Right cardiac atrium (tissue), 5 donors: Measurements from ENCODE around the gene PARVA. TPM values are rescaled to one million over a fixed set of nuclear protein-coding genes. Genes with fewer than 3 reads are reported as not detected.

ENCODE experiments used
- ATAC-seq, 2 donors: fragments of 200-7000 bp; cut with Tn5 transposase; one replicate each; pipeline versions ENCODE4 v1.8.0 to v1.9.1; 2020; ENCODE audit warnings: moderate library complexity in 2 of 2, mild to moderate bottlenecking in 1 of 2
- DNase-seq, 3 donors: peaks; one replicate each; pipeline ENCODE4 v3.0.0-alpha.2; 2020
- H3K27ac ChIP-seq: one replicate; pipeline ENCODE4 v1.5.1; 2013; ENCODE audit warnings: mild to moderate bottlenecking, low read length, control low read depth, moderate library complexity
- H3K27me3 ChIP-seq: one replicate; pipeline ENCODE4 v1.6.1; 2013; ENCODE audit not compliant: control insufficient read depth, insufficient read depth
- H3K4me1 ChIP-seq: one replicate; pipeline ENCODE4 v1.6.1; 2013; ENCODE audit warnings: low read length; ENCODE audit not compliant: control insufficient read depth, insufficient read depth
- H3K4me3 ChIP-seq: one replicate; pipeline ENCODE4 v1.5.1; 2013; ENCODE audit warnings: low read length, control low read depth
- H3K9me3 ChIP-seq: one replicate; pipeline ENCODE4 v1.6.1; 2013; ENCODE audit warnings: low read length; ENCODE audit not compliant: control insufficient read depth
- WGBS: extraction: QIAGEN DNeasy Blood & Tissue Kit; methylation state at CpG from one replicate; pipeline ENCODE4 v1.1.7; 2013; 5-methylcytosine and 5-hydroxymethylcytosine counted together
- intact Hi-C, 4 donors: fragments of 100-400 bp; cut with DNase I; formaldehyde crosslinking; loops; one replicate each; pipeline versions ENCODE4 v1.11.0 to v1.14.0; 2022 to 2023
- polyA plus RNA-seq: library from polyadenylated mRNA; stranded (reverse); fragments of 200-250 nt; gene quantifications from one replicate; pipeline ENCODE4 v1.2.3, GENCODE V29; 2013
- total RNA-seq, 4 donors: library from RNA; stranded (reverse); fragmentation: NEBNext Ultra II Directional; extraction: Animal tissue kit (Norgen Biotek cat#: 25700); gene quantifications; one replicate each; pipeline ENCODE4 v1.2.1, GENCODE V29; 2021
- donor health status: healthy with polysubstance abuse.
- donor health status: DM: no; HTN: yes; CAD: no.
- donor health status: DM: no; HTN: no; CAD: no.
- donor health status: DM: no; HTN: yes; CAD: no; lungs with severe emphysema.
- donor health status: DM: yes; HTN: yes; CAD: no.

Gene PARVA
- total and polyA plus RNA-seq, 5 donors: 30.6 to 116 (median 71.2) TPM

GRCh38 chr11:12482839-12483238 lies 105.5 kb downstream of the PARVA start:
- peaks cover 11% of the 10 kb centered on the region for H3K4me1 ChIP-seq
- intact Hi-C loops: loop anchor here in 2 of 4 donors (10.0 kb wide), 1 partner anchor 68 kb away; no protein-coding TSS in a partner anchor

GRCh38 chr11:12483604-12484003 lies 106.2 kb downstream of the PARVA start:
- H3K4me1 ChIP-seq: peaks cover 11% of the 10 kb centered on the region
- no peaks in the 10 kb centered on the region for H3K9me3 ChIP-seq
- H3K4me3 ChIP-seq: no peak overlapping the region
- ATAC-seq: peak; percentile 56 to 65
- WGBS: 43% methylated on average over 5 of the region's 5 CpGs
- no peaks in the 10 kb centered on the region for H3K27me3 ChIP-seq
- DNase-seq: peak in 2 of 3 donors; percentile 24 to 51
- peak overlapping the region; percentile 43 for H3K27ac ChIP-seq
- intact Hi-C loops: loop anchor here in 2 of 4 donors (10.0 kb wide), 1 partner anchor 69 kb away; no protein-coding TSS in a partner anchor

More at GRCh38 chr11:12482839-12483238, 105.5 kb downstream of the PARVA start:
- no peaks in the 10 kb centered on the region for H3K9me3 ChIP-seq
- DNase-seq (no peak), ATAC-seq (peak; percentile 26 to 40)
- H3K4me3 ChIP-seq: no peak overlapping the region
- no peaks in the 10 kb centered on the region for H3K27me3 ChIP-seq
- 76% methylated on average over 2 of the region's 2 CpGs for WGBS
- H3K27ac ChIP-seq: peak overlapping the region; percentile 43

GRCh38 chr11:12485328-12485727 lies 108.0 kb downstream of the PARVA start:
- intact Hi-C loops: loop anchor here in 2 of 4 donors (10.0 kb wide), 1 partner anchor 71 kb away; no protein-coding TSS in a partner anchor
- H3K9me3 ChIP-seq: no peaks in the 10 kb centered on the region
- H3K4me3 ChIP-seq: no peak overlapping the region
- DNase-seq: no peak
- H3K27me3 ChIP-seq: no peaks in the 10 kb centered on the region
- peaks cover 11% of the 10 kb centered on the region for H3K4me1 ChIP-seq
- 85% methylated on average over 1 of the region's 1 CpG for WGBS
- ATAC-seq: no peak
- no peak overlapping the region for H3K27ac ChIP-seq

- no peaks in the 10 kb centered on the region for H3K9me3 ChIP-seq
- 94% methylated on average over 1 of the region's 1 CpG for WGBS
- intact Hi-C loops: loop anchor here in 2 of 4 donors (10.0 kb wide), 1 partner anchor 75 kb away; no protein-coding TSS in a partner anchor
- ATAC-seq: no peak
- peaks cover 1% of the 10 kb centered on the region for H3K4me1 ChIP-seq
- no peaks in the 10 kb centered on the region for H3K27me3 ChIP-seq
- no peak overlapping the region for H3K4me3 ChIP-seq
- no peak overlapping the region for H3K27ac ChIP-seq
- DNase-seq: no peak
Observed at GRCh38 chr11:12489246-12489772, 111.9 kb downstream of the PARVA start.

GRCh38 chr11:12494699-12495098 lies 117.3 kb downstream of the PARVA start:
- no peaks in the 10 kb centered on the region for H3K9me3 ChIP-seq
- intact Hi-C loops: loop anchor here in 1 of 4 donors (10.0 kb wide), 1 partner anchor 170 kb away; no protein-coding TSS in a partner anchor

GRCh38 chr11:12496181-12497025 lies 119.0 kb downstream of the PARVA start:
- intact Hi-C loops: loop anchor here in 1 of 4 donors (10.0 kb wide), 1 partner anchor 172 kb away; no protein-coding TSS in a partner anchor
- no peak for DNase-seq

More at GRCh38 chr11:12494699-12495098, 117.3 kb downstream of the PARVA start:
- Histone ChIP-seq H3K4me3 (no peak overlapping the region), H3K27ac (no peak overlapping the region), H3K4me1 (peaks cover 1% of the 10 kb centered on the region), H3K27me3 (no peaks in the 10 kb centered on the region)
- DNase-seq (no peak), ATAC-seq (no peak)

GRCh38 chr11:12497431-12497830 lies 120.1 kb downstream of the PARVA start:
- intact Hi-C loops: loop anchor here in 1 of 4 donors (10.0 kb wide), 1 partner anchor 173 kb away; no protein-coding TSS in a partner anchor

More at GRCh38 chr11:12496181-12497025, 119.0 kb downstream of the PARVA start:
- 70% methylated on average over 6 of the region's 6 CpGs for WGBS
- H3K27ac ChIP-seq: no peak overlapping the region
- H3K27me3 ChIP-seq: no peaks in the 10 kb centered on the region
- peaks cover 1% of the 10 kb centered on the region for H3K4me1 ChIP-seq
- no peak overlapping the region for H3K4me3 ChIP-seq
- ATAC-seq: no peak
- H3K9me3 ChIP-seq: no peaks in the 10 kb centered on the region

GRCh38 chr11:12499071-12499470 lies 121.7 kb downstream of the PARVA start:
- no peak overlapping the region for H3K4me3 ChIP-seq
- DNase-seq (no peak), ATAC-seq (no peak)
- no peaks in the 10 kb centered on the region for H3K27me3 ChIP-seq
- intact Hi-C loops: loop anchor here in 1 of 4 donors (10.0 kb wide), 1 partner anchor 174 kb away; no protein-coding TSS in a partner anchor
- peaks cover 6% of the 10 kb centered on the region for H3K4me1 ChIP-seq
- 96% methylated on average over 3 of the region's 3 CpGs for WGBS
- no peak overlapping the region for H3K27ac ChIP-seq
- H3K9me3 ChIP-seq: no peaks in the 10 kb centered on the region

More at GRCh38 chr11:12497431-12497830, 120.1 kb downstream of the PARVA start:
- Histone ChIP-seq H3K27ac (no peak overlapping the region), H3K4me1 (peaks cover 1% of the 10 kb centered on the region), H3K4me3 (no peak overlapping the region), H3K27me3 (no peaks in the 10 kb centered on the region), H3K9me3 (no peaks in the 10 kb centered on the region)
- ATAC-seq (no peak), DNase-seq (no peak)
- WGBS: 83% methylated on average over 7 of the region's 7 CpGs

- H3K4me3 ChIP-seq: no peak overlapping the region
- DNase-seq (no peak), ATAC-seq (no peak)
- H3K27ac ChIP-seq: no peak overlapping the region
- H3K4me1 ChIP-seq: peaks cover 8% of the 10 kb centered on the region
- intact Hi-C loops: no loop called here
- H3K9me3 ChIP-seq: no peaks in the 10 kb centered on the region
- no peaks in the 10 kb centered on the region for H3K27me3 ChIP-seq
- WGBS: 95% methylated on average over 2 of the region's 2 CpGs
Observed at GRCh38 chr11:12502046-12502445, 124.7 kb downstream of the PARVA start.

- 72% methylated on average over 3 of the region's 3 CpGs for WGBS
- peaks cover 13% of the 10 kb centered on the region for H3K4me1 ChIP-seq
- ATAC-seq (peak; percentile 62 to 84), DNase-seq (peak in 2 of 3 donors; percentile 60 to 65)
- H3K4me3 ChIP-seq: no peak overlapping the region
- intact Hi-C loops: no loop called here
- H3K27me3 ChIP-seq: no peaks in the 10 kb centered on the region
- H3K9me3 ChIP-seq: no peaks in the 10 kb centered on the region
- H3K27ac ChIP-seq: peak overlapping the region; percentile 13
Observed at GRCh38 chr11:12503039-12503484, 125.7 kb downstream of the PARVA start.

- intact Hi-C loops: no loop called here
- H3K4me1 ChIP-seq: peaks cover 13% of the 10 kb centered on the region
- DNase-seq (no peak), ATAC-seq (no peak)
- H3K4me3 ChIP-seq: no peak overlapping the region
- no peak overlapping the region for H3K27ac ChIP-seq
- no peaks in the 10 kb centered on the region for H3K27me3 ChIP-seq
- no peaks in the 10 kb centered on the region for H3K9me3 ChIP-seq
- WGBS: 48% methylated on average over 3 of the region's 3 CpGs
Observed at GRCh38 chr11:12503886-12504285, 126.5 kb downstream of the PARVA start.
